Ovary (tissue), 3 donors: Measurements from ENCODE around the gene ZNF839.

Source experiments
- CTCF ChIP-seq, 3 donors: fragments of 450-650 bp in 2 of 3; fragments of 200-600 bp in 1 of 3; IDR thresholded peaks; one replicate each; pipeline versions ENCODE4 v1.5.1 to v1.8.0; 2016 to 2022; ENCODE audit warnings: antibody characterized with exemption in 3 of 3, mild to moderate bottlenecking in 1 of 3
- EP300 ChIP-seq: sonication (generic); formaldehyde crosslinking; IDR thresholded peaks from one replicate; pipeline ENCODE4 v1.6.1; 2017; ENCODE audit warnings: antibody characterized with exemption
- POLR2A ChIP-seq: fragments of 450-650 bp; IDR thresholded peaks from one replicate; pipeline ENCODE4 v1.6.1; 2017; ENCODE audit warnings: antibody characterized with exemption, mild to moderate bottlenecking, moderate library complexity
- donor health status: DM: no; HTN: no; CAD: no.

GRCh38 chr14:102345232-102345631 lies 25.7 kb downstream of the ZNF839 start:
- TF ChIP-seq EP300 (no peak), CTCF (IDR thresholded peaks at IDR 0.05) (no peak), POLR2A (no peak)
